Lower leg skin (tissue), 3 donors: ENCODE measurements around the gene NELL1.

Experiments
- CTCF ChIP-seq, 3 donors: fragments of 450-650 bp; IDR thresholded peaks; one replicate each; pipeline ENCODE4 v1.5.1; 2016; ENCODE audit warnings: antibody characterized with exemption in 3 of 3, mild to moderate bottlenecking in 3 of 3, moderate library complexity in 2 of 3
- POLR2A ChIP-seq, 2 donors: fragments of 450-650 bp; IDR thresholded peaks; one replicate each; pipeline ENCODE4 v1.6.1; 2016 to 2017; ENCODE audit warnings: antibody characterized with exemption in 2 of 2, mild to moderate bottlenecking in 1 of 2, moderate library complexity in 1 of 2

GRCh38 chr11:21040630-21041029 lies 371.2 kb downstream of the NELL1 start:
- TF ChIP-seq CTCF (IDR thresholded peaks at IDR 0.05) (no peak), POLR2A (IDR thresholded peaks at IDR 0.05) (no peak)
